Erythroblast (primary cell): ENCODE data around the gene METTL14.

Experiments
- GATA1 ChIP-seq: IDR thresholded peaks from 2 replicates; pipeline ENCODE4 v1.6.1; 2011; ENCODE audit warnings: low read depth, mild to moderate bottlenecking, control low read depth, low read length, moderate library complexity
- POLR2A ChIP-seq: IDR thresholded peaks from 2 replicates; pipeline ENCODE4 v1.6.1; 2011; ENCODE audit warnings: mild to moderate bottlenecking, low read length

- TF ChIP-seq POLR2A (no peak), GATA1 (no peak)
Measured at GRCh38 chr4:118756429-118756828, 71.2 kb downstream of the METTL14 start.
